Hepatocyte (in vitro differentiated cells): Measurements from ENCODE around the gene SPHKAP. TPM values are rescaled to one million over a fixed set of nuclear protein-coding genes. Genes with fewer than 3 reads are reported as not detected.

Experiments used
- DNase-seq: peaks from one replicate; pipeline ENCODE4 v3.0.0-alpha.2; 2016; ENCODE audit warnings: low spot score
- H2AFZ ChIP-seq: fragments of 200-600 bp; sonication (generic); 2 replicates; pipeline ENCODE4 v1.6.0; 2016; ENCODE audit warnings: antibody characterized with exemption, mild to moderate bottlenecking
- H3K27ac ChIP-seq: fragments of 200-600 bp; sonication (generic); 2 replicates; pipeline ENCODE4 v1.5.1; 2016; ENCODE audit warnings: mild to moderate bottlenecking
- H3K27me3 ChIP-seq: fragments of 200-600 bp; sonication (generic); 2 replicates; pipeline ENCODE4 v1.6.1; 2016
- H3K36me3 ChIP-seq: fragments of 200-600 bp; sonication (generic); replicated peaks from 2 replicates; pipeline ENCODE4 v1.5.1; 2016; ENCODE audit warnings: low read depth; ENCODE audit not compliant: insufficient read depth
- H3K4me1 ChIP-seq: fragments of 200-600 bp; sonication (generic); 2 replicates; pipeline ENCODE4 v1.5.1; 2016; ENCODE audit warnings: mild to moderate bottlenecking, moderate library complexity; ENCODE audit not compliant: insufficient read depth
- H3K4me2 ChIP-seq: fragments of 200-600 bp; sonication (generic); 2 replicates; pipeline ENCODE4 v1.6.0; 2016
- H3K4me3 ChIP-seq: fragments of 200-600 bp; sonication (generic); 2 replicates; pipeline ENCODE4 v1.5.1; 2016; ENCODE audit warnings: mild to moderate bottlenecking
- H3K79me2 ChIP-seq: fragments of 200-600 bp; sonication (generic); 2 replicates; pipeline ENCODE4 v1.6.0; 2017; ENCODE audit warnings: mild to moderate bottlenecking
- H3K9me2 ChIP-seq: fragments of 200-600 bp; sonication (generic); replicated peaks from 2 replicates; pipeline ENCODE4 v1.6.0; 2017; ENCODE audit warnings: mild to moderate bottlenecking; ENCODE audit not compliant: insufficient read depth
- H3K9me3 ChIP-seq: fragments of 200-600 bp; sonication (generic); 2 replicates; pipeline ENCODE4 v1.5.1; 2016; ENCODE audit warnings: low read depth, mild to moderate bottlenecking
- H4K20me1 ChIP-seq: fragments of 200-600 bp; sonication (generic); 2 replicates; pipeline ENCODE4 v1.6.0; 2016; ENCODE audit warnings: mild to moderate bottlenecking; ENCODE audit not compliant: insufficient read depth, poor library complexity, severe bottlenecking
- CTCF ChIP-seq: fragments of 200-600 bp; sonication (generic); IDR thresholded peaks from 2 replicates; pipeline ENCODE4 v1.5.1; 2016; ENCODE audit warnings: antibody characterized with exemption, mild to moderate bottlenecking; ENCODE audit not compliant: poor library complexity
- EZH2 ChIP-seq: fragments of 200-600 bp; sonication (generic); IDR thresholded peaks from 2 replicates; pipeline ENCODE4 v1.6.1; 2016; ENCODE audit warnings: antibody characterized with exemption, mild to moderate bottlenecking, borderline replicate concordance
- EZH2phosphoT487 ChIP-seq: fragments of 200-600 bp; sonication (generic); IDR thresholded peaks from one replicate; pipeline ENCODE4 v1.6.1; 2018; ENCODE audit warnings: antibody characterized with exemption, mild to moderate bottlenecking, low read depth, moderate library complexity; ENCODE audit not compliant: unreplicated experiment, severe bottlenecking
- WGBS: methylation state at CpG from one replicate; pipeline ENCODE4 v1.1.6; 2016; ENCODE audit warnings: low lambda C conversion rate; ENCODE audit errors: missing lambda C conversion rate; 5-methylcytosine and 5-hydroxymethylcytosine counted together
- polyA plus RNA-seq: library from polyadenylated mRNA; unstranded; fragments of >200 nt; fragmentation: Nextera tagmentation; extraction: Ambion mirVana; gene quantifications from 2 replicates; pipeline ENCODE4 v1.2.1, GENCODE V29; 2016
- total RNA-seq: library from RNA; depleted of rRNA; stranded (reverse); fragments of >200 nt; gene quantifications from 2 replicates; pipeline ENCODE4 v1.2.3, GENCODE V29; 2014

The SPHKAP gene
- total and polyA plus RNA-seq, 2 experiments from 2014 or later: 0.33 TPM; not detected in 1

DNA sequence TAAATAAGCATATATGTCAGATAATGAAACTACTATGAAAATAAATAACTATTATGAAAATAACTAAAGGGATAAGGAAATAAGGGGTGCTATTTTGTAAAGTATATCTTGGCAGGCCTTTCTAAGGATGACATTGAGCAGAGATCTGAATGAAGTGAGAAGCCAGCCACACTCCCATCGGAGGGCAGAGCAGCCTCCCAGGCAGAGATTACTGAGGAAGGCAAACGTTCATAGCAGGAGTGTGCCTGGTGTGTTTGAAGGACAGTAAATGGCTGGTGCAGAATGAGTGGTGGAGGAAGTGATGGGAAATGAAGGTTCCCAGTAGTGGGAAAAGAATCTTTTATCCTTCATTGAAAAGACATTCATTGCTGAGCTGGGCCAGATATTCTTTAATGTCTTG is 62.5 kb downstream of the SPHKAP start:
- 21% methylated on average over 2 of the region's 2 CpGs for WGBS
- TF ChIP-seq EZH2phosphoT487 (no peak), EZH2 (no peak), CTCF (no peak)

GRCh38 chr2:228107846-228108245 is 73.6 kb downstream of the SPHKAP start:
- Histone ChIP-seq H3K9me3 (no peaks in the 10 kb centered on the region), H3K9me2 (peaks cover 4% of the 10 kb centered on the region), H4K20me1 (no peaks in the 10 kb centered on the region), H3K27me3 (no peaks in the 10 kb centered on the region), H3K27ac (no peak overlapping the region), H3K79me2 (no peaks in the 10 kb centered on the region), H3K36me3 (no peaks in the 10 kb centered on the region), H3K4me3 (no peak overlapping the region), H3K4me1 (no peaks in the 10 kb centered on the region), H3K4me2 (no peak overlapping the region), H2AFZ (no peak overlapping the region)
- no peak for TF ChIP-seq CTCF
- no peak for TF ChIP-seq EZH2
- TF ChIP-seq EZH2phosphoT487: no peak
- WGBS: 67% methylated on average over 2 of the region's 2 CpGs
- DNase-seq: no peak

More for the DNA sequence above, 62.5 kb downstream of the SPHKAP start:
- Histone ChIP-seq H3K79me2 (no peaks in the 10 kb centered on the region), H3K27me3 (no peaks in the 10 kb centered on the region), H3K36me3 (no peaks in the 10 kb centered on the region), H3K4me3 (no peak overlapping the region), H2AFZ (no peak overlapping the region), H3K27ac (no peak overlapping the region), H3K4me1 (no peaks in the 10 kb centered on the region), H3K9me2 (no peaks in the 10 kb centered on the region), H3K4me2 (no peak overlapping the region), H3K9me3 (no peaks in the 10 kb centered on the region), H4K20me1 (no peaks in the 10 kb centered on the region)
- DNase-seq: no peak

DNA sequence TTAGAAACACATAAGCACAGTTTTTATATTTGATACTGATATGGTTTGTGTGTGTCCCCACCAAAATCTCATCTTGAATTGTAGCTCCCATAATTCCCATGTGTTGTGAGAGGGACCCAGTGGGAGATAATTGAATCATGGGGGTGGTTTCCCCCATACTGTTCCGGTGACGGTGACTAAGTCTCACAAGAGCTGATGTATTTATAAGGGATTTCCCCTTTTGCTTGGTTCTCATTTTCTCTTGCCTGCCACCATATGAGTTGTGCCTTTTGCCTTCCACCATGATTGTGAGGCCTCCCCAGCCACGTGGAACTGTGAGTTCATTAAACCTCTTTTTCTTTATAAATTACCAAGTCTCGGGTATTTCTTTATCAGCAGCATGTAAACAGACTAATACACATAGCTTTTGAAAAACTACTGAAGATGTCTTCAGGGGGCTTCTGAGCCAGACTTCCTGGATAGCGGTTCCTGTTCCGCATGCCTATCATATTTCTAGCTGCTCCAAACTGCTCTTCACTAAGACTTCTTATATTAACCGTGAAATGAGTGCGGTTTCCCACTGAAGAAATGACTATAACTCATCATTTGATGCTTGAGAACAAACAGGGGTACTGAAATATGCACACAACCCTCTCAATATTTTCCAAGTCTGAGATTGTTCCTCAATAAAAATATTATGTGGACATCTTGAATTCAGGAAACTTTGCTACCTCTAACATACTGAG is 75.8 kb downstream of the SPHKAP start:
- no peak overlapping the region for H2AFZ ChIP-seq
- no peak overlapping the region for H3K4me2 ChIP-seq
- no peaks in the 10 kb centered on the region for H3K9me3 ChIP-seq
- no peak for DNase-seq
- H3K27me3 ChIP-seq: no peaks in the 10 kb centered on the region
- H3K36me3 ChIP-seq: no peaks in the 10 kb centered on the region
- TF ChIP-seq CTCF (no peak), EZH2phosphoT487 (no peak), EZH2 (no peak)
- H4K20me1 ChIP-seq: no peaks in the 10 kb centered on the region
- no peaks in the 10 kb centered on the region for H3K4me1 ChIP-seq
- 78% methylated on average over 8 of the region's 8 CpGs for WGBS
- H3K9me2 ChIP-seq: peaks cover 4% of the 10 kb centered on the region
- no peak overlapping the region for H3K27ac ChIP-seq
- H3K4me3 ChIP-seq: no peak overlapping the region
- no peaks in the 10 kb centered on the region for H3K79me2 ChIP-seq
